Transverse colon (tissue), 4 donors: ENCODE data around the gene POU6F1.

ENCODE experiments used
- POLR2A ChIP-seq: fragments of 450-650 bp; IDR thresholded peaks from one replicate; pipeline ENCODE4 v1.6.1; 2016; ENCODE audit warnings: antibody characterized with exemption, mild to moderate bottlenecking, moderate library complexity
- POLR2AphosphoS5 ChIP-seq, 3 donors: sonication (generic); formaldehyde crosslinking; IDR thresholded peaks; one replicate each; pipeline ENCODE4 v1.6.1; 2016; ENCODE audit warnings: antibody characterized with exemption in 3 of 3
- TF ChIP-seq, protein P1 (sequence below), 5 experiments: fragments of 200-600 bp in 3 of 5; fragments of 450-650 bp in 2 of 5; sonication (generic) in 3 of 5; IDR thresholded peaks; 1 replicate in 2 of 5; 2 replicates in 3 of 5; pipeline ENCODE4 v1.5.1; 2016 to 2017; ENCODE audit warnings: antibody characterized with exemption in 5 of 5, inconsistent platforms in 3 of 5, mild to moderate bottlenecking in 2 of 5, moderate library complexity in 1 of 5

DNA sequence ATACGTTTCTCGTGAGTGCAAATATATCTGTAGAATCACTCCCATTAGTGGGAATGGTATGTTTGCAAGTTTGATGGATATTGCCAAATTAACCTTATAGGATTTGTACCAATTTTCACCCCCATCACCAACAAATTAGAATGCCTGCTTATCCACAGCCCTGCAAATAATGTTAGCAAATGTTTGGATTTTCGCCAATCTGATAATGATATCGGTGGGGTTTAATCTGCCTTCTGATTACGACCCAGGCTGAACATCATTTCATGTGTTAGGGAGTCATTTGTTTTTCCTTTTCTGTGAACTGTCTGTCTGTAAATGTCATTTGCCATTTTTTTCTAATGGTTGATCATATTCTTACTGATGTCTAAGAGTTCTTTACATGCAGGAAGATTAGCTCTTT lies 16.7 kb upstream of the POU6F1 start:
- TF ChIP-seq, protein P1, sequence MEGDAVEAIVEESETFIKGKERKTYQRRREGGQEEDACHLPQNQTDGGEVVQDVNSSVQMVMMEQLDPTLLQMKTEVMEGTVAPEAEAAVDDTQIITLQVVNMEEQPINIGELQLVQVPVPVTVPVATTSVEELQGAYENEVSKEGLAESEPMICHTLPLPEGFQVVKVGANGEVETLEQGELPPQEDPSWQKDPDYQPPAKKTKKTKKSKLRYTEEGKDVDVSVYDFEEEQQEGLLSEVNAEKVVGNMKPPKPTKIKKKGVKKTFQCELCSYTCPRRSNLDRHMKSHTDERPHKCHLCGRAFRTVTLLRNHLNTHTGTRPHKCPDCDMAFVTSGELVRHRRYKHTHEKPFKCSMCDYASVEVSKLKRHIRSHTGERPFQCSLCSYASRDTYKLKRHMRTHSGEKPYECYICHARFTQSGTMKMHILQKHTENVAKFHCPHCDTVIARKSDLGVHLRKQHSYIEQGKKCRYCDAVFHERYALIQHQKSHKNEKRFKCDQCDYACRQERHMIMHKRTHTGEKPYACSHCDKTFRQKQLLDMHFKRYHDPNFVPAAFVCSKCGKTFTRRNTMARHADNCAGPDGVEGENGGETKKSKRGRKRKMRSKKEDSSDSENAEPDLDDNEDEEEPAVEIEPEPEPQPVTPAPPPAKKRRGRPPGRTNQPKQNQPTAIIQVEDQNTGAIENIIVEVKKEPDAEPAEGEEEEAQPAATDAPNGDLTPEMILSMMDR (IDR thresholded peaks at IDR 0.05), result no peak
- no peak for TF ChIP-seq POLR2AphosphoS5 (IDR thresholded peaks at IDR 0.05)
- TF ChIP-seq POLR2A, result no peak
